Measurements from ENCODE around the gene CASKIN2.

CASKIN2 gene

GRCh38 chr17:75548813-75549212 lies 33.5 kb upstream of the CASKIN2 start:
- no peak for DNase-seq (ENCODE audit: low spot score)

DNA sequence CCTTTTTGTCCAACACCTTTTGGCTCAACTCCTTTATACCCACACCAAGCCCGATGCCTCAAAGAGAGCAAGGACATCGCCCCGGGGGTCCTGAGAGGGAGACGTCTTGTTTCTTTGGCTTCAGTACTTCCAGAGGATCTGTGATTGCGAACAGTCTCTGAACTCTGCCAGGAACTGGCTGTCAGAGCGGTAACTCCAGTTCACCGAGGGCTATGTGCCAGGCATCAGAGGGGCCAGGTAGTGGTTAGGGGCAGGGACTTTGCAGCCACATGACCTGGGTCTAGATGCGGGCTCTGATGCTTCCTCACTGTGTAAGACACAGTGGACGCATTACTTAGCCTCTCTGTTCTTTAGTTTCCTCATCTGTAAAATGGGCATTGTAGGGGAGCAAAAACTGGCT lies 31.8 kb upstream of the CASKIN2 start:
- no peak for DNase-seq (ENCODE audit: low spot score)

GRCh38 chr17:75546181-75546580 lies 30.8 kb upstream of the CASKIN2 start:
- no peak for DNase-seq (ENCODE audit: low spot score)

DNA sequence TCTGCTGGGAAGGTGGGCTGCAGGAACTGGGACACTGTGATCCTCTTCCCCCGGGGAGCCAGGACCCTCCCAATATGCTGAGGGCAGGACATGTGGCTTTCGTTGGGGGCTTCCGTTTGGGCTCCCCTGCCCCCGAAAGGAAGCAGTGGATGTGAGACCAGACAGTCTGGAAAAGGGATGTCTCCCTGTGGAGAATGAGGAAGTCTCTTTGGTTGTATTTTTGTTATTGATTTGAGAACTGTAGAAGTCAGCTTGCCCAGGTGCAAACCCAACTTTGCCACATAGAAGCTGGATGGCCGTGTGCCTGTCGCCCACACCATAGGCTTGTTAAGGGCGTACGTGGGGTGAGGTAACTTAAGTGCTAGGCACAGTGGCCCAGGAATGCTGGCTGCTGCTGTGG lies 28.9 kb upstream of the CASKIN2 start:
- DNase-seq (ENCODE audit: low spot score), result no peak

- no peak for DNase-seq (ENCODE audit: low spot score)
Measured at GRCh38 chr17:75542728-75543336, 27.5 kb upstream of the CASKIN2 start.

- no peak for DNase-seq (ENCODE audit: low spot score)
Measured at GRCh38 chr17:75542229-75542628, 26.9 kb upstream of the CASKIN2 start.

DNA sequence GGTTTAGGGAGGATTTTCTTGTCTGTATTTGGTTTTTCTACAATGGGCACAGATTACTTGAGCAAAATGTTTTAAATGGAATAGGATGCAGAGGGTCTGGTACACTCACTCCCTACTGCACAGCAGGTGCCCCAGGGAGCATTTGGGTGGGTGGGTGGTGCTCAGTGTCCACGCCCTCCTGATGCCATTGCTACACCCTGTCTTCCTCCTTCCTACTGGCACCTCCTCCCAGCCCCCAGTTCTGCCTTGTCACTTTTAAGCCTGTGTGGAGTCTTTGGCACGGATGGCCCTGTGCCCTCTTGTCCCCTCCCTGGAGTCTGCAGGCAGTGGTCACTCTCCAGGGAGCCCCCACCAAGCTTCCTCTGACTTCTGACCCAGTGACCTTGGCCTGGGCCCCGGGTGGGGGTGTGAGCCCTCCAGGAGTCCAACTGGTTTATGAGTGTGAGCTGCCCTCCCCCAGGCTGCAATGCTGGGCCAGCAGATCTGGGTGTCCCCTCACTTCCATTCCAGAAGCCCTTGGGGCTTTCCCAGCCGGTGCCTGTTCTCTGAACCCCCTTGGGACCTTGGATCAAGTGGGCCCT lies 25.7 kb upstream of the CASKIN2 start:
- DNase-seq (ENCODE audit: low spot score), result no peak

GRCh38 chr17:75539967-75540729 lies 24.8 kb upstream of the CASKIN2 start:
- no peak for DNase-seq (ENCODE audit: low spot score)

GRCh38 chr17:75536366-75536765 lies 21.0 kb upstream of the CASKIN2 start:
- DNase-seq (ENCODE audit: low spot score), result no peak

- DNase-seq (ENCODE audit: low spot score), result no peak
Measured at GRCh38 chr17:75535871-75536270, 20.5 kb upstream of the CASKIN2 start.

GRCh38 chr17:75535119-75535537 lies 19.8 kb upstream of the CASKIN2 start:
- peak; percentile 66 for DNase-seq (ENCODE audit: low spot score)

GRCh38 chr17:75531721-75532072 lies 16.4 kb upstream of the CASKIN2 start:
- no peak for DNase-seq (ENCODE audit: low spot score)

- no peak for DNase-seq (ENCODE audit: low spot score)
Measured at GRCh38 chr17:75530837-75531720, 15.7 kb upstream of the CASKIN2 start.

- DNase-seq (ENCODE audit: low spot score), result no peak
Measured at GRCh38 chr17:75526555-75527270, 11.4 kb upstream of the CASKIN2 start.

- no peak for DNase-seq (ENCODE audit: low spot score)
Measured at GRCh38 chr17:75525806-75526554, 10.6 kb upstream of the CASKIN2 start.

DNA sequence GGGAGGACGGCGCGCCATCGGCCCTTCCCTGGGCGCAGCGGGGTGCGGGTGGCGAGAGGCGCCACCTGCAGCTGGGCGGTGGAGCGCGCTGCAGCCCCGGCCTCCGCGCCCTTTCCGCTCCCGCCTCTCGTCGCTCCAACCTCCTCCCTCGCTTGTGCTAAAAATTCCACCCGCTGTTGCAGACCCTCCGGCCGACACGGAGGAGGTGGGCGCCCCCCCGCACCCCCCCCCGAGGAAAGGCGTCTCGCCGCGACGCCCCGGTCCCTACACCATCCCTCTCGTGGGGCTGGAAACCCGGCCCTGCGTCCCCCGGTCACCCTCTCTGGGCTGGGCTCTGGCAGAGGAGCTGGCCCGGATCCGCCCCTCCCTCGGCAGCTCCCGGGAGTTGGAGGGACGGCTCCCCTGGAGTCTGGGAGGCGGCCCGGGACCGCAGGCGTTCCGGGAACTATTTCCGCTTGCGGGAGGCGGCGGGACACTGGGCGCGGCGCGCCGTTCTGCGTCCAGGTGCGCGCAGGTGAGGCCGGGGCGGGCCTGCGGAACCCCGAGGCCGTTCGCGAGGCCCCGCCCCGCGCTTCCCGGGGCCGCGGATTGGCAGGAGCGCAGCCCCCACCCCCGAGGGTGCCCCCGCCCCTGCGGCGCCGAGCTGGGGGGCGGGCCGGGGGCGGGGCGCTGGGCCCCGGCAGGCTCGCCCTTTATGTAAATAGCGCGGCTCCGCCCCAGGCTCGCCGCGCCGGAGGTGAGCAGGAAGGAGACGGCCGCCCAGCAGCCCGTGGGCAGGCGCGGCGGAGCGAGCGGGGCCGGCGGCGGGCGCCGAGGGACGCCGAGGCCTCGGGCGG lies 9.9 kb upstream of the CASKIN2 start, which contains the start of gene LLGL2:
TSS of gene LLGL2 (plus strand) at position 728 of the 836 bp plus-strand sequence. CDS start 17,730 bp downstream, outside the sequence.
- DNase-seq (ENCODE audit: low spot score), result peak; percentile 86

DNA sequence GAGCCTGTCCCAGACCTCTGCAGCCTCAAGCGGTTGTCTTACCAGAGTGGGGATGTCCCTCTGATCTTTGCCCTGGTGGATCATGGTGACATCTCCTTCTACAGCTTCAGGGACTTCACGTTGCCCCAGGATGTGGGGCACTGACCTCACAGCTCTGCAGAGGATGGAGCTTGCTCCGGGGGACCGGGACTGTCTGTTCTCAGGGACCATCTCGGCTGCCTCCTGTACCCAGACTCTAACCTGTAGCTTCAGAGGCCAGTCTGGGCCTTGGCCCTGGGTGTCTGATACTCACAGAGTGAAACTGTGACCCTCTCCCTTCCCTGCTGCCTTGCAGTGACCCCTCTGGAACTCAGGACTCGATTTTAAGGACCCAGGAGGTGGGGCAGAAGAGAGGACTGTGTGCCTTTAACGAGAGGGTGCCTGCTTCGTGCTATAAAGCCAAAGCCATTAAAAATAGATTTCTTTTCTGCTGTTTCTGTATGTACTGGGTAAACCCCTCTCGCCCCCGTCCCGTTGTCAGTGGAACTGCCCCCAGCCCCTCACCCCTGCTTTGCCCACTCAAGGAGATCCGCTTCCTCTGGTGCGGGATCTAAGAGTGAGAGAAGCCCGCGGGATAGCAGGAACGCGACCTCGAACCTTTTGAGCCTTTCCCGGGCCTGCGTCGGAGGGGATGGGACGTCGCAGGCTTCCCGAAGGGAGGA lies 9.1 kb upstream of the CASKIN2 start:
- no peak for DNase-seq (ENCODE audit: low spot score)

DNA sequence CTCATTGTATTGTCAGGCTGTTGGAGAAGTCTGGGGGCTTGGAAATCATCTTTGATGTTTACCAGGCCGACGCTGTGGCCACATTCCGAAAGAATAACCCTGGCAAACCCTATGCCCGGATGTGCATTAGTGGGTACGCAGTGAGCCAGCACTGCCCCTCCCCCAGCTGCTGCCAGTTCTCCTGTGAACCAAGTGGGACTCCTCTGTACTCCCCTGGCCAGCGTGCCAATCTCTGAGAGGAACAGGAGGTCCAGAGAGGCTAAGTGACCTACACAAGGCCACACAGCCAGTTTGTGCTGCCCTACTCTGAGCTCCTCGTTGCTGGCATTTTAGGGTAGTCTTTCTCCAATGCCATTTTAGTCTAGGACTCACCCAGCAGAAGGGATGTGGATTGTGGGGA lies 8.3 kb upstream of the CASKIN2 start:
- no peak for DNase-seq (ENCODE audit: low spot score)

DNA sequence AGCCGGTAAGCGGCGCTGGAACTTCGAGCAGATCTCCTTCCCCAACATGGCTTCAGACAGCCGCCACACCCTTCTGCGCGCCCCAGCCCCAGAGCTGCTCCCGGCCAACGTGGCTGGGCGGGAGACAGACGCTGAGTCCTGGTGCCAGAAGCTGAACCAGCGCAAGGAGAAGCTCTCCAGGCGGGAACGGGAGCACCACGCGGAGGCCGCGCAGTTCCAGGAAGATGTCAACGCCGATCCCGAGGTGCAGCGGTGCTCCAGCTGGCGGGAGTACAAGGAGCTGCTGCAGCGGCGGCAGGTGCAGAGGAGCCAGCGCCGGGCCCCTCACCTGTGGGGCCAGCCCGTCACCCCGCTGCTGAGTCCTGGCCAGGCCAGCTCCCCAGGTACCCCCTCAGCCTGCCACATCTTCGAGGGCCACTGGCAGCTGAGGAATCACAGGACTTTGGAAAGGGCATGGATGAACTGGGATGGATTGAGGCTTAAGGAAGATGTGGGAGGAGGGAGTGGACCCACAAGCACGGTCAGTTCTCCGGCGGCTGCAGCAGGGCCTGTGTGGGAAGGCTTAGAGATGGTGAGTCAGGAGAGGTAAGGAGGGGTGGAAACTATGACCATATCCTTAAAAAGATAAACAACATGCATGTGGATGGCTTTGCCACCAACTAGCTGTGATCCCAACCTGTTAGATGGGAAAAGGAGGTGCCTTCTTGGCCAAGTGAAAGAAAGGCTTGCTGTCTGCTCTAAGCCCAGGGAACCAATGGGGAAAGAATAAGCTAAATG lies 6.8 kb upstream of the CASKIN2 start:
- no peak for DNase-seq (ENCODE audit: low spot score)

Data from CD4-positive, alpha-beta T cell treated with Interleukin-15 for 4 hours (primary cell).